HG03457 (cell line): ENCODE data around the gene ACYP2.
A peak's percentile ranks its signal among the peaks of the same experiment; 100 is the strongest.
"Not testable (repeated sequence)": the region's sequence is repeated elsewhere in the genome, so short reads cannot be mapped to it uniquely, and the experiment has no call there.

Experiments
- ATAC-seq: cut with Tn5 transposase; IDR thresholded peaks from one replicate; pipeline ENCODE4 v1.9.1; 2021; ENCODE audit warnings: moderate number of reproducible peaks; ENCODE audit not compliant: unreplicated experiment

ACYP2 gene

GRCh38 chr2:54115284-54116137, at the start of gene ACYP2:
Gene ACYP2, plus strand, starts transcription at chr2:54115615.
- ATAC-seq, result peak; percentile 82

GRCh38 chr2:54065891-54066290, 49.5 kb upstream of the ACYP2 start:
- no peak for ATAC-seq

- ATAC-seq, result no peak
These were observed 47.5 kb upstream of the ACYP2 start for GRCh38 chr2:54067851-54068375.

GRCh38 chr2:54072483-54072882, 42.9 kb upstream of the ACYP2 start:
- not testable (repeated sequence) for ATAC-seq

- ATAC-seq, result peak; percentile 66
These were observed 41.6 kb upstream of the ACYP2 start for GRCh38 chr2:54073796-54074195.

GRCh38 chr2:54074606-54075341, 40.6 kb upstream of the ACYP2 start:
- ATAC-seq, result no peak

- no peak for ATAC-seq
These were observed 38.8 kb upstream of the ACYP2 start for GRCh38 chr2:54076586-54076985.

- ATAC-seq, result no peak
These were observed 38.1 kb upstream of the ACYP2 start for GRCh38 chr2:54077088-54077900.

GRCh38 chr2:54079331-54079730, 36.1 kb upstream of the ACYP2 start:
- ATAC-seq, result no peak

GRCh38 chr2:54081574-54081973, 33.8 kb upstream of the ACYP2 start:
- peak; percentile 95 for ATAC-seq

- ATAC-seq, result no peak
These were observed 32.4 kb upstream of the ACYP2 start for GRCh38 chr2:54083021-54083420.

- ATAC-seq, result no peak
These were observed 32.0 kb upstream of the ACYP2 start for GRCh38 chr2:54083445-54083844.

- ATAC-seq, result no peak
These were observed 30.8 kb upstream of the ACYP2 start for GRCh38 chr2:54084600-54084999.

- ATAC-seq, result no peak
These were observed 30.3 kb upstream of the ACYP2 start for GRCh38 chr2:54085069-54085468.

- ATAC-seq, result no peak
These were observed 29.3 kb upstream of the ACYP2 start for GRCh38 chr2:54086157-54086556.

GRCh38 chr2:54088191-54088634, 27.2 kb upstream of the ACYP2 start:
- no peak for ATAC-seq

GRCh38 chr2:54088719-54089118, 26.7 kb upstream of the ACYP2 start:
- ATAC-seq, result no peak

GRCh38 chr2:54090521-54091117, 24.8 kb upstream of the ACYP2 start:
- ATAC-seq, result no peak

- peak; percentile 46 for ATAC-seq
These were observed 22.5 kb upstream of the ACYP2 start for GRCh38 chr2:54092940-54093339.

- not testable (repeated sequence) for ATAC-seq
These were observed 20.0 kb upstream of the ACYP2 start for GRCh38 chr2:54095406-54095805.

GRCh38 chr2:54096141-54096540, 19.3 kb upstream of the ACYP2 start:
- ATAC-seq, result not testable (repeated sequence)
